ENCODE measurements around the gene TM2D3. TPM values are rescaled to one million over a fixed set of nuclear protein-coding genes. Genes with fewer than 3 reads are reported as not detected.

Gene TM2D3
- total and polyA plus RNA-seq, 2 of the 8 experiments (the other 6 are each of a cell fraction or from before 2014, with no cell fraction given): 26.4 to 28.0 TPM

GRCh38 chr15:101600035-101600434 is 52.1 kb downstream of the TM2D3 start:
- H2AFZ ChIP-seq (ENCODE audit: low read length): peak overlapping the region; percentile 51; the same call in 1 of the 2 replicates
- no peak overlapping the region for H3K18ac ChIP-seq (ENCODE audit: extremely low read depth, low read length)
- no peak overlapping the region for H2BK15ac ChIP-seq (ENCODE audit: low read length)
- H3K23me2 ChIP-seq (ENCODE audit: low read depth, low read length): no peaks in the 10 kb centered on the region
- no peaks in the 10 kb centered on the region for H3K79me1 ChIP-seq (ENCODE audit: low read depth, low read length)
- peaks cover 0 to 3% (median 0%) of the 10 kb centered on the region in 4 experiments; a peak in 2 of 7 replicates for H3K4me1 ChIP-seq (replicated peaks in 1 of 4; ENCODE audit: control insufficient read depth in 3 of 4, insufficient read depth in 4 of 4, low read length in 3 of 4)
- H4K8ac ChIP-seq (ENCODE audit: extremely low read depth, insufficient read depth, low read length): no peak overlapping the region; the same call in 1 of the 2 replicates
- H2BK5ac ChIP-seq (ENCODE audit: low read depth, low read length): no peak overlapping the region
- 0 out of 2 replicates have a peak overlapping the region, but pooled peaks have one; percentile 27 for H2BK12ac ChIP-seq (ENCODE audit: low read depth, low read length)
- no peak overlapping the region for H3K4me3 ChIP-seq (ENCODE audit: extremely low read depth in 1 of 4, insufficient read depth in 2 of 4, low read depth in 3 of 4, low read length in 4 of 4)
- POLR2A ChIA-PET (ENCODE audit: partially characterized antibody): interaction anchor here (0.6 kb wide), 1 partner anchor 566 kb away, joined by 3 read pairs; no protein-coding TSS in a partner anchor
- no peak for DNase-seq (ENCODE audit: low read depth in 1 of 2, low spot score in 2 of 2)
- H3K4ac ChIP-seq (replicated peaks; ENCODE audit: insufficient read length, low read depth, low read length): no peak overlapping the region
- CTCF ChIA-PET (ENCODE audit: partially characterized antibody): no interaction called here
- peaks cover 0 to 2% (median 0%) of the 10 kb centered on the region in 4 experiments; a peak in 1 of 7 replicates for H3K27me3 ChIP-seq (replicated peaks in 1 of 4; ENCODE audit: control insufficient read depth in 3 of 4, extremely low read depth in 1 of 4, insufficient read depth in 3 of 4, low read length in 3 of 4)
- no peak overlapping the region for H3K23ac ChIP-seq (ENCODE audit: insufficient read length)
- TF ChIP-seq CEBPB (IDR thresholded peaks at IDR 0.05; ENCODE audit: low read depth, low read length) (no peak), MAX (IDR thresholded peaks at IDR 0.05) (peak; percentile 59), E2F6 (IDR thresholded peaks at IDR 0.05) (peak; percentile 39; the same call in 1 of the 2 replicates)
- H4K20me1 ChIP-seq (replicated peaks in 1 of 2; ENCODE audit: control insufficient read depth in 1 of 2, insufficient read depth in 2 of 2, low read length in 2 of 2): no peaks in the 10 kb centered on the region
- H3K4me2 ChIP-seq (ENCODE audit: insufficient read depth in 1 of 2, low read depth in 2 of 2, low read length in 2 of 2): no peak overlapping the region
- H3K14ac ChIP-seq (ENCODE audit: insufficient read length): no peak overlapping the region
- no peaks in the 10 kb centered on the region for H3K79me2 ChIP-seq (ENCODE audit: control insufficient read depth in 1 of 2, insufficient read depth in 2 of 2, low read length in 2 of 2)
- H3K9me3 ChIP-seq (ENCODE audit: insufficient read depth in 2 of 2, low read depth in 1 of 2, low read length in 1 of 2): no peaks in the 10 kb centered on the region
- H4K5ac ChIP-seq (ENCODE audit: insufficient read length, low read depth, low read length): no peak overlapping the region
- no peak overlapping the region for H2BK20ac ChIP-seq (ENCODE audit: low read length)
- FAIRE-seq: no peak
- H3K36me3 ChIP-seq (ENCODE audit: control insufficient read depth in 2 of 4, insufficient read depth in 4 of 4, low read length in 3 of 4): no peaks in the 10 kb centered on the region
- no peak overlapping the region for H2AK5ac ChIP-seq (ENCODE audit: low read depth, low read length)
- no peak overlapping the region for H4K91ac ChIP-seq (replicated peaks; ENCODE audit: insufficient read length, low read length)
- no peak overlapping the region for H3K27ac ChIP-seq (ENCODE audit: low read depth, low read length)
- no peak overlapping the region for H3K56ac ChIP-seq (replicated peaks; ENCODE audit: insufficient read length, low read depth, low read length)
- no peak overlapping the region for H2BK120ac ChIP-seq (replicated peaks; ENCODE audit: low read depth, low read length)
- H3K9ac ChIP-seq (replicated peaks in 1 of 4; ENCODE audit: extremely low read depth in 1 of 4, low read depth in 3 of 4, low read length in 3 of 4): no peak overlapping the region
- 70% methylated on average over 4 of the region's 4 CpGs; no CpG with 5 or more reads in 1 of the 2 experiments for WGBS, 2 experiments (ENCODE audit: extremely low coverage in 1 of 2, insufficient coverage in 1 of 2, insufficient read length in 1 of 2, insufficient replicate concordance in 2 of 2, low coverage in 1 of 2, low lambda C conversion rate in 2 of 2, missing lambda C conversion rate in 1 of 2)
